GM18508 (cell line): ENCODE measurements around the gene UBL5.

Experiments used
- ATAC-seq: cut with Tn5 transposase; IDR thresholded peaks from one replicate; pipeline ENCODE4 v1.9.1; 2021; ENCODE audit warnings: moderate number of reproducible peaks; ENCODE audit not compliant: insufficient read depth, unreplicated experiment

UBL5 gene

GRCh38 chr19:9877780-9878510, 50.2 kb downstream of the UBL5 start:
- no peak for ATAC-seq

DNA sequence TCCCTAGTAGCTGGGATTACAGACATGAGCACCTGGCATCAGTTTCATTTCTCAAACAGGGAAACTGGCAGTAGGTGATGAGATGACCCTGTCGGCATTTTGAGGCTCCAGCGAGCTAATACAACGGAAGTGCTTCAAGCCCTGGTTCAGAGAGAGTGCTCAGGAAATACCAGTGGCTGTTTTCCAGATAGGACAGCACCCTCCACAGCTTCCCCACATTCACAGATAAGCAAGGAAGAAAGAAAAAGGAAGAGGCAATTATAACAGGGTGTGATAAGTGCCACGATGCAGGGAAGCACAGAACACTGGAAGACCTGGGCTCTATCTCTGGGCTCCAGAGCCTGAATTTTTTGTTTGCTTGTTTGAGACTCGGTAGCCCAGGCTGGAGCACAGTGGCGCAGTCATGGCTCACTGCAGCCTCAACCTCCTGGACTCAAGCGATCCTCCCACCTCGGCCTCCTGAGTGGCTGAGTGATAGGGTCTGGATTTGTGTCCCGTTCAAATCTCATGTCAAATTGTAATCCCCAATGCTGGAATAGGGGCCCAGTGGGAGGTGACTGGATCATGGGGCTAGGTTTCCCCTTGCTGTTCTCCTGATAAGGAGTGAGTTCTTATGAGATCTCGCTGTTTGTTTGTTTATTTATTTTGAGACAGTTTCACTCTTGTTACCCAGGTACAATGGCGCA, 50.9 kb downstream of the UBL5 start:
- no peak for ATAC-seq
